ENCODE results near the gene BHLHA15. TPM values are rescaled to one million over a fixed set of nuclear protein-coding genes. Genes with fewer than 3 reads are reported as not detected.
A peak's percentile ranks its signal among the peaks of the same experiment; 100 is the strongest.

BHLHA15 gene
- total RNA-seq, 1 donor from 2014 or later, result not detected

DNA sequence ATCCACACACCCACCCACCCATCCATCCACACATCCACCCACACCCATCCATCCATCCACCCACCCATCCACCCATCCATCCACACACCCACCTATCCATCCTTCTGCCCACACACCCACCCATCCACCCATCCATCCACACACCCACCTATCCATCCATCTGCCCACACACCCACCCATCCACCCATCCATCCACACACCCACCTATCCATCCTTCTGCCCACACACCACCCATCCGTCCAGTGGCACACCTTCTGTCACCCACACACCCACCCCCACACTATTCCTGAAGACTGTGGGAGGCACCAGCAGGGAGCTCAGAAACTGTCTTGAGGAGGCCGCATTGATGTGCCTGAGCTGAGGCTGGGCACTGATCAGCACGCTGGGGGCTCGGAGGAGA is 31.7 kb downstream of the BHLHA15 start:
- no peaks in the 10 kb centered on the region for H3K27me3 ChIP-seq (ENCODE audit: low read depth)
- intact Hi-C loops (cut with micrococcal nuclease), result no loop called here
- no peak for DNase-seq
- H3K36me3 ChIP-seq, result peaks cover 61% of the 10 kb centered on the region
- H3K9me3 ChIP-seq (replicated peaks), result no peaks in the 10 kb centered on the region
- no peak overlapping the region for H3K27ac ChIP-seq (replicated peaks)
- no peak overlapping the region for H3K4me3 ChIP-seq
- TF ChIP-seq, protein P1, sequence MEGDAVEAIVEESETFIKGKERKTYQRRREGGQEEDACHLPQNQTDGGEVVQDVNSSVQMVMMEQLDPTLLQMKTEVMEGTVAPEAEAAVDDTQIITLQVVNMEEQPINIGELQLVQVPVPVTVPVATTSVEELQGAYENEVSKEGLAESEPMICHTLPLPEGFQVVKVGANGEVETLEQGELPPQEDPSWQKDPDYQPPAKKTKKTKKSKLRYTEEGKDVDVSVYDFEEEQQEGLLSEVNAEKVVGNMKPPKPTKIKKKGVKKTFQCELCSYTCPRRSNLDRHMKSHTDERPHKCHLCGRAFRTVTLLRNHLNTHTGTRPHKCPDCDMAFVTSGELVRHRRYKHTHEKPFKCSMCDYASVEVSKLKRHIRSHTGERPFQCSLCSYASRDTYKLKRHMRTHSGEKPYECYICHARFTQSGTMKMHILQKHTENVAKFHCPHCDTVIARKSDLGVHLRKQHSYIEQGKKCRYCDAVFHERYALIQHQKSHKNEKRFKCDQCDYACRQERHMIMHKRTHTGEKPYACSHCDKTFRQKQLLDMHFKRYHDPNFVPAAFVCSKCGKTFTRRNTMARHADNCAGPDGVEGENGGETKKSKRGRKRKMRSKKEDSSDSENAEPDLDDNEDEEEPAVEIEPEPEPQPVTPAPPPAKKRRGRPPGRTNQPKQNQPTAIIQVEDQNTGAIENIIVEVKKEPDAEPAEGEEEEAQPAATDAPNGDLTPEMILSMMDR (IDR thresholded peaks at IDR 0.05; ENCODE audit: borderline replicate concordance), result no peak
- peaks cover 31% of the 10 kb centered on the region for H3K4me1 ChIP-seq

DNA sequence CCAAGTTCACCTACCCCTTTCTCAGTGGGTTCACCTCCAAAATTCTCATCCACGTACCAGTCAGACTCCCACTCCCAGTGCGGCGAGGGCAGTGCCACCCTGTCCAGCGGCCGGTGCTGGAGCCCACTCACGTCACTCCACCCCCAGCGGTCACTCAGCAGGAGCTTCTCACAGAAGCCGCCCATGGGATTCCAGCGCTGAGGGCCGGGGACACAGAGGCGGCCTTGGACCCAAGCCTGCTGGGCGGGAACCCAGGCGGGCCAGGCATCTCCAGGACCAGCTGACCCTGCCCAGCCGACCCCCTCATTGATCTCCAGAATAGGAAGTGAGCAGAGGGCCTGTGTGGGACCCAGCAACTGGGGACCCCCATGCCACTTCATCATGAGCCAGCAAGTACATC is 33.6 kb downstream of the BHLHA15 start:
- no peak overlapping the region for H3K27ac ChIP-seq (replicated peaks)
- H3K4me1 ChIP-seq, result peaks cover 51% of the 10 kb centered on the region
- no peak for DNase-seq
- no peaks in the 10 kb centered on the region for H3K9me3 ChIP-seq (replicated peaks)
- intact Hi-C loops (cut with micrococcal nuclease), result no loop called here
- peaks cover 41% of the 10 kb centered on the region for H3K36me3 ChIP-seq
- H3K27me3 ChIP-seq (ENCODE audit: low read depth), result no peaks in the 10 kb centered on the region
- H3K4me3 ChIP-seq, result no peak overlapping the region
- TF ChIP-seq, protein P1 (IDR thresholded peaks at IDR 0.05; ENCODE audit: borderline replicate concordance), result no peak

DNA sequence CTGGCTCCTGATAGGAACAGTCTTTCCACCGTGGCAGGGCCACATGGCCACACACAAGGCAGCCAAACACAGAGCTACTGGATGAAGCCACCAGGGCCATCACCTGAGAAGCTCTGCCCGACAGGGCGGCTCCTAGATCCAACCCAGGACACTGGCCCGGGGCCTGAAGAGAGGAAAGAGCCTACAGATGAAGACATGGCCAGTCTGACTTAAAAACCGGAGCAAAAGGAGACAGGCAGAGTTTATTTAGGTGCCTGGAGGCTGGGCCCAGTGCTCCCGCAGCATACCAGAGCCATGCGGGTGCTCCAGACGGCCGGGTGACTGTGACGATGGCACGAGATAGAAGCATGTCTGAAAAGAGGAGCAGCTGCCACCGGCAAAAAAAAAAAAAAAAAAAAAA is 36.9 kb downstream of the BHLHA15 start:
- peaks cover 21% of the 10 kb centered on the region for H3K36me3 ChIP-seq
- intact Hi-C loops (cut with micrococcal nuclease), result no loop called here
- DNase-seq, result no peak
- no peaks in the 10 kb centered on the region for H3K27me3 ChIP-seq (ENCODE audit: low read depth)
- TF ChIP-seq, protein P1 (IDR thresholded peaks at IDR 0.05; ENCODE audit: borderline replicate concordance), result no peak
- no peak overlapping the region for H3K4me3 ChIP-seq
- H3K27ac ChIP-seq (replicated peaks), result peak overlapping the region; percentile 91
- H3K4me1 ChIP-seq, result peaks cover 81% of the 10 kb centered on the region
- H3K9me3 ChIP-seq (replicated peaks), result no peaks in the 10 kb centered on the region

DNA sequence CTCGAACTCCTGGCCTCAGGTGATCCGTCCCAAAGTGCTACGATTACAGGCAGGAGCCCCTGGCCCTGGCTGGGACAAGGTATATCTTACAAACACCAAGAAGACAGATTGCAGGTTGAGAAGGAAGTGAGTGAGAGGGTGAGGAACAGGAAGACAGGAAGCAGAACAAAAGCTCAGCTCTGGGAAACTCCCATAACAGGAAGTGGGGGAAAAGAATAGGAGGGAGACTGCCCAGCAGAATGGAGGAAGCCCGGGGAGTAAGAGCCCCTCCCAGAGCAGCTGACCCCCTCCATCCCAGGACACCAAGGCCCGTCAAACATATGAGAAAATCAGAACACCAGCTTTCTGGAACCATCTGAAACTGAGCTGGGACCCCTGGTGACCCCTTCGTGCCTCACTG is 37.9 kb downstream of the BHLHA15 start:
- TF ChIP-seq, protein P1 (IDR thresholded peaks at IDR 0.05; ENCODE audit: borderline replicate concordance), result no peak
- H3K9me3 ChIP-seq (replicated peaks), result no peaks in the 10 kb centered on the region
- peak overlapping the region; percentile 91 for H3K27ac ChIP-seq (replicated peaks)
- H3K27me3 ChIP-seq (ENCODE audit: low read depth), result no peaks in the 10 kb centered on the region
- H3K4me1 ChIP-seq, result peaks cover 86% of the 10 kb centered on the region
- peaks cover 12% of the 10 kb centered on the region for H3K36me3 ChIP-seq
- DNase-seq, result no peak
- intact Hi-C loops (cut with micrococcal nuclease), result no loop called here
- H3K4me3 ChIP-seq, result no peak overlapping the region

DNA sequence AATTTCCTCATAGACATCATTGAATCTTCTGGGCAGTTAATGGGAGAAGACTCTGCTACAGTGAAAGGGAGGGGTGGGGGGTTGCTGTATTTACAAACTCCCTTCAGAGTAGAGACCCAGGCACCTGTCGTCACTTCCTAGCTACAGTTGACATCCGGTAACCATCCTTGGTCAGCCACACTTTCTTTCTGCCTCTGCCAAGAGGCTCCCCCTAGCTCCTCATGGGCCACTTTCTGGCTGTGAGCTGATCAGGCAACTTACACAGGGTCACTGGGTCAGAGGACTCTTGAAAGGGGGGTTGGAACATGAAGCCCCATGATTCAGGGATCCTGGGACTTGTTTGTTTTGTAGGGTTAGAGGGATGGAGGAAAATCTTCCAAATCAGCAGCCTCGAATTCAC is 39.5 kb downstream of the BHLHA15 start:
- intact Hi-C loops (cut with micrococcal nuclease), result no loop called here
- H3K4me3 ChIP-seq, result peak overlapping the region; percentile 90
- peaks cover 3% of the 10 kb centered on the region for H3K36me3 ChIP-seq
- peak overlapping the region; percentile 91 for H3K27ac ChIP-seq (replicated peaks)
- TF ChIP-seq, protein P1 (IDR thresholded peaks at IDR 0.05; ENCODE audit: borderline replicate concordance), result no peak
- DNase-seq, result no peak
- no peaks in the 10 kb centered on the region for H3K9me3 ChIP-seq (replicated peaks)
- no peaks in the 10 kb centered on the region for H3K27me3 ChIP-seq (ENCODE audit: low read depth)
- H3K4me1 ChIP-seq, result peaks cover 74% of the 10 kb centered on the region

DNA sequence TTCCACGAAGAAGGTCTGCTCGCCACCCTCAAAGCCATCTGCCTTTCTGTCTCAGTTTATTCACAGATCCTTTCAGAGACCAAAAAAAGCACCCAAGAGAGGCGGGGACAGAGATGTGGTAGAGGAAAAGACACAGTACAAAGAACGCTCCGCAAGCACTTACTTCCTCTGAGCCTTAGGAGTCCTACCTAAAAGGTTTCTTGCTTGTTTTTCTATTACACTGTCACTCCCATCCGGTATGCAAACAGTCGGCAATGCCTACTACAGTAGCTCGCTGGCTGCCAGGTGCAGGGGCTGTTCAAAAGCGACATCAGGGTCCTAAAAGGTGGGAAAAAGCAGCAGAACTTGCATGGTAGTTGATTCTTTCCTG is 40.0 kb downstream of the BHLHA15 start:
- H3K4me1 ChIP-seq, result peaks cover 69% of the 10 kb centered on the region
- no peaks in the 10 kb centered on the region for H3K9me3 ChIP-seq (replicated peaks)
- intact Hi-C loops (cut with micrococcal nuclease), result no loop called here
- H3K4me3 ChIP-seq, result peak overlapping the region; percentile 90
- H3K36me3 ChIP-seq, result peaks cover 5% of the 10 kb centered on the region
- H3K27me3 ChIP-seq (ENCODE audit: low read depth), result no peaks in the 10 kb centered on the region
- DNase-seq, result no peak
- TF ChIP-seq, protein P1 (IDR thresholded peaks at IDR 0.05; ENCODE audit: borderline replicate concordance), result no peak
- H3K27ac ChIP-seq (replicated peaks), result peak overlapping the region; percentile 91
